HG03045 (cell line): ENCODE measurements around the gene TRDMT1.

ENCODE experiments used
- ATAC-seq: cut with Tn5 transposase; IDR thresholded peaks from one replicate; pipeline ENCODE4 v1.9.1; 2021; ENCODE audit warnings: mild to moderate bottlenecking, moderate library complexity; ENCODE audit not compliant: unreplicated experiment

Gene TRDMT1

GRCh38 chr10:17177014-17177413 lies 24.5 kb downstream of the TRDMT1 start:
- no peak for ATAC-seq

GRCh38 chr10:17176091-17176490 lies 25.4 kb downstream of the TRDMT1 start:
- no peak for ATAC-seq

- no peak for ATAC-seq
Measured at GRCh38 chr10:17175551-17175950, 25.9 kb downstream of the TRDMT1 start.

- ATAC-seq, result no peak
Measured at GRCh38 chr10:17174626-17175025, 26.8 kb downstream of the TRDMT1 start.

GRCh38 chr10:17171141-17171641 lies 30.3 kb downstream of the TRDMT1 start:
- no peak for ATAC-seq

GRCh38 chr10:17169803-17170202 lies 31.7 kb downstream of the TRDMT1 start:
- ATAC-seq, result no peak

- no peak for ATAC-seq
Measured at GRCh38 chr10:17166699-17167098, 34.8 kb downstream of the TRDMT1 start.

- ATAC-seq, result no peak
Measured at GRCh38 chr10:17162828-17163227, 38.6 kb downstream of the TRDMT1 start.

- ATAC-seq, result no peak
Measured at GRCh38 chr10:17161775-17162174, 39.7 kb downstream of the TRDMT1 start.

- ATAC-seq, result no peak
Measured at GRCh38 chr10:17157024-17157423, 44.4 kb downstream of the TRDMT1 start.

GRCh38 chr10:17155826-17156225 lies 45.6 kb downstream of the TRDMT1 start:
- ATAC-seq, result no peak

GRCh38 chr10:17154116-17154515 lies 47.4 kb downstream of the TRDMT1 start:
- ATAC-seq, result no peak

GRCh38 chr10:17153321-17153720 lies 48.2 kb downstream of the TRDMT1 start:
- ATAC-seq, result no peak

GRCh38 chr10:17151716-17152115 lies 49.8 kb downstream of the TRDMT1 start:
- no peak for ATAC-seq

- ATAC-seq, result no peak
Measured at GRCh38 chr10:17147884-17148489, 53.5 kb downstream of the TRDMT1 start.

GRCh38 chr10:17146892-17147291 lies 54.6 kb downstream of the TRDMT1 start:
- no peak for ATAC-seq

GRCh38 chr10:17145239-17145638 lies 56.2 kb downstream of the TRDMT1 start:
- no peak for ATAC-seq

- no peak for ATAC-seq
Measured at GRCh38 chr10:17144757-17145156, 56.7 kb downstream of the TRDMT1 start.

- no peak for ATAC-seq
Measured at GRCh38 chr10:17144032-17144431, 57.4 kb downstream of the TRDMT1 start.

GRCh38 chr10:17143055-17143690 lies 58.3 kb downstream of the TRDMT1 start:
- no peak for ATAC-seq

- no peak for ATAC-seq
Measured at GRCh38 chr10:17141504-17142229, 59.8 kb downstream of the TRDMT1 start.

GRCh38 chr10:17140386-17140761 lies 61.1 kb downstream of the TRDMT1 start:
- ATAC-seq, result no peak
